ENCODE results near the gene METTL5. TPM values are rescaled to one million over a fixed set of nuclear protein-coding genes. Genes with fewer than 3 reads are reported as not detected.
"Not testable (repeated sequence)": the region's sequence is repeated elsewhere in the genome, so short reads cannot be mapped to it uniquely, and the experiment has no call there.

The METTL5 gene
- total and polyA plus RNA-seq, 11 donors: 50.8 to 120 (median 69.8) TPM

- TF ChIP-seq POLR2A (IDR thresholded peaks at IDR 0.05): no peak
- TF ChIP-seq, protein P1, sequence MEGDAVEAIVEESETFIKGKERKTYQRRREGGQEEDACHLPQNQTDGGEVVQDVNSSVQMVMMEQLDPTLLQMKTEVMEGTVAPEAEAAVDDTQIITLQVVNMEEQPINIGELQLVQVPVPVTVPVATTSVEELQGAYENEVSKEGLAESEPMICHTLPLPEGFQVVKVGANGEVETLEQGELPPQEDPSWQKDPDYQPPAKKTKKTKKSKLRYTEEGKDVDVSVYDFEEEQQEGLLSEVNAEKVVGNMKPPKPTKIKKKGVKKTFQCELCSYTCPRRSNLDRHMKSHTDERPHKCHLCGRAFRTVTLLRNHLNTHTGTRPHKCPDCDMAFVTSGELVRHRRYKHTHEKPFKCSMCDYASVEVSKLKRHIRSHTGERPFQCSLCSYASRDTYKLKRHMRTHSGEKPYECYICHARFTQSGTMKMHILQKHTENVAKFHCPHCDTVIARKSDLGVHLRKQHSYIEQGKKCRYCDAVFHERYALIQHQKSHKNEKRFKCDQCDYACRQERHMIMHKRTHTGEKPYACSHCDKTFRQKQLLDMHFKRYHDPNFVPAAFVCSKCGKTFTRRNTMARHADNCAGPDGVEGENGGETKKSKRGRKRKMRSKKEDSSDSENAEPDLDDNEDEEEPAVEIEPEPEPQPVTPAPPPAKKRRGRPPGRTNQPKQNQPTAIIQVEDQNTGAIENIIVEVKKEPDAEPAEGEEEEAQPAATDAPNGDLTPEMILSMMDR (IDR thresholded peaks at IDR 0.05): no peak
- no peak for DNase-seq
- WGBS, 4 donors: 92 to 98% (median 97%) methylated on average over 2 of the region's 2 CpGs
- H3K4me1 ChIP-seq: peaks cover 3 to 73% (median 30%) of the 10 kb centered on the region in 12 donors
- intact Hi-C loops (cut with DNase I): no loop called here
- peaks cover 0 to 9% (median 0%) of the 10 kb centered on the region in 9 donors for H3K36me3 ChIP-seq
- no peak for ATAC-seq
- H3K27ac ChIP-seq: no peak overlapping the region
- no peak overlapping the region for H3K4me3 ChIP-seq
- no peaks in the 10 kb centered on the region for H3K27me3 ChIP-seq
- H3K9me3 ChIP-seq: no peaks in the 10 kb centered on the region
These were observed 20.3 kb upstream of the METTL5 start for GRCh38 chr2:169845016-169845415.

DNA sequence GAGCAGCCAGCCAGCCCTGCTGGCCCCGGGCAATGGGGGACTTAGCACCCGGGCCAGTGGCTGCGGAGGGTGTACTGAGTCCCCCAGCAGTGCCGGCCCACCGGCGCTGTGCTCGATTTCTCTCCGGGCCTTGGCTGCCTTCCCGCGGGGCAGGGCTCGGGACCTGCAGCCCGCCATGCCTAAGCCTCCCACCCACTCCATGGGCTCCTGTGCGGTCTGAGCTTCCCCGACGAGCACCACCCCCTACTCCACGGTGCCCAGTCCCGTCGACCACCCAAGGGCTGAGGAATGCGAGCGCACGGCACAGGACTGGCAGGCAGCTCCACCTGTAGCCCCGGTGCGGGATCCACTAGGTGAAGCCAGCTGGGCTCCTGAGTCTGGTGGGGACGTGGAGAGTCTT, 16.9 kb upstream of the METTL5 start:
- DNase-seq; intact Hi-C loops (cut with DNase I); H3K27me3 ChIP-seq; H3K36me3 ChIP-seq; H3K4me3 ChIP-seq; H3K9me3 ChIP-seq; ATAC-seq: not testable (repeated sequence)
- peak overlapping the region in 2 of 12 donors; percentile 27 to 46 for H3K27ac ChIP-seq
- WGBS, 4 donors: 89 to 96% (median 91%) methylated on average over 20 to 21 of the region's 24 CpGs; no CpG with 5 or more reads in 1 of the 4 donors
- H3K4me1 ChIP-seq: peaks cover 6 to 67% (median 35%) of the 10 kb centered on the region in 12 donors

GRCh38 chr2:169840747-169841142, 16.0 kb upstream of the METTL5 start:
- Histone ChIP-seq H3K9me3 (no peaks in the 10 kb centered on the region), H3K4me3 (peak overlapping the region in 4 of 12 donors; percentile 18 to 34 (median 24)), H3K27me3 (no peaks in the 10 kb centered on the region), H3K4me1 (peaks cover 6 to 62% (median 35%) of the 10 kb centered on the region in 12 donors), H3K27ac (peak overlapping the region in 10 of 12 donors; percentile 27 to 79 (median 46)), H3K36me3 (peaks cover 0 to 9% (median 0%) of the 10 kb centered on the region in 9 donors)
- 84 to 98% (median 91%) methylated on average over 2 of the region's 2 CpGs for WGBS, 4 donors
- DNase-seq (no peak), ATAC-seq (peak in 3 of 4 donors; percentile 18 to 42 (median 21))
- intact Hi-C loops (cut with DNase I): no loop called here
- TF ChIP-seq, protein P1 (IDR thresholded peaks at IDR 0.05): no peak
- TF ChIP-seq POLR2A (IDR thresholded peaks at IDR 0.05): no peak

GRCh38 chr2:169839954-169840746, 15.4 kb upstream of the METTL5 start:
- peak; percentile 32 to 78 (median 61) for ATAC-seq
- no peaks in the 10 kb centered on the region for H3K9me3 ChIP-seq
- intact Hi-C loops (cut with DNase I): no loop called here
- peak overlapping the region in 4 of 12 donors; percentile 18 to 34 (median 24) for H3K4me3 ChIP-seq
- no peak for DNase-seq
- peaks cover 0 to 9% (median 0%) of the 10 kb centered on the region in 9 donors for H3K36me3 ChIP-seq
- H3K4me1 ChIP-seq: peaks cover 6 to 60% (median 35%) of the 10 kb centered on the region in 12 donors
- H3K27me3 ChIP-seq: no peaks in the 10 kb centered on the region
- peak overlapping the region in 10 of 12 donors; percentile 27 to 79 (median 46) for H3K27ac ChIP-seq
- TF ChIP-seq, protein P1 (IDR thresholded peaks at IDR 0.05): no peak
- no peak for TF ChIP-seq POLR2A (IDR thresholded peaks at IDR 0.05)
- 24 to 58% (median 34%) methylated on average over 5 to 10 of the region's 10 CpGs for WGBS, 4 donors
